Liver (tissue), 9 donors: ENCODE measurements around the gene BSND. TPM values are rescaled to one million over a fixed set of nuclear protein-coding genes. Genes with fewer than 3 reads are reported as not detected.
"Not testable (repeated sequence)": the region's sequence is repeated elsewhere in the genome, so short reads cannot be mapped to it uniquely, and the experiment has no call there.

Experiments
- DNase-seq: peaks from one replicate; pipeline ENCODE4 v3.0.0-alpha.2; 2017; ENCODE audit warnings: low spot score
- H3K27ac ChIP-seq, 2 donors: one replicate each; pipeline ENCODE4 v1.7.0; 2013; ENCODE audit warnings: inconsistent platforms in 2 of 2, low read length in 2 of 2, control low read depth in 1 of 2, low read depth in 1 of 2, mild to moderate bottlenecking in 1 of 2
- H3K27me3 ChIP-seq, 4 donors: one replicate each; pipeline versions ENCODE4 v1.6.1 to v1.7.0; 2013; ENCODE audit warnings: low read length in 3 of 4, inconsistent platforms in 1 of 4, mild to moderate bottlenecking in 1 of 4, moderate library complexity in 1 of 4; ENCODE audit not compliant: control insufficient read depth in 4 of 4, insufficient read depth in 4 of 4
- H3K36me3 ChIP-seq, 4 donors: one replicate each; pipeline versions ENCODE4 v1.6.1 to v1.7.0; 2013; ENCODE audit warnings: low read length in 3 of 4, mild to moderate bottlenecking in 3 of 4, low read depth in 1 of 4, moderate library complexity in 1 of 4; ENCODE audit not compliant: control insufficient read depth in 4 of 4, insufficient read depth in 3 of 4
- H3K4me1 ChIP-seq, 4 donors: one replicate each; pipeline versions ENCODE4 v1.6.1 to v1.7.0; 2013; ENCODE audit warnings: low read length in 3 of 4, mild to moderate bottlenecking in 3 of 4, moderate library complexity in 1 of 4; ENCODE audit not compliant: control insufficient read depth in 4 of 4, insufficient read depth in 4 of 4
- H3K4me3 ChIP-seq, 3 donors: one replicate each; pipeline versions ENCODE4 v1.6.1 to v1.7.0; 2013; ENCODE audit warnings: low read length in 3 of 3, control low read depth in 1 of 3, low read depth in 1 of 3, mild to moderate bottlenecking in 1 of 3
- H3K9ac ChIP-seq, 2 donors: one replicate each; pipeline ENCODE4 v1.7.0; 2013; ENCODE audit warnings: low read length in 2 of 2, mild to moderate bottlenecking in 2 of 2, moderate library complexity in 2 of 2, control low read depth in 1 of 2, low read depth in 1 of 2
- H3K9me3 ChIP-seq, 4 donors: one replicate each; pipeline versions ENCODE4 v1.6.1 to v1.7.0; 2013; ENCODE audit warnings: low read length in 3 of 4; ENCODE audit not compliant: control insufficient read depth in 4 of 4
- EGR1 ChIP-seq, 2 donors: IDR thresholded peaks; 2 replicates each; pipeline ENCODE4 v1.6.1; 2016 to 2018; ENCODE audit warnings: antibody characterized with exemption in 2 of 2, low read depth in 2 of 2
- FOXA1 ChIP-seq: IDR thresholded peaks from 2 replicates; pipeline ENCODE4 v1.6.1; 2016; ENCODE audit warnings: antibody characterized with exemption
- FOXA2 ChIP-seq: IDR thresholded peaks from 2 replicates; pipeline ENCODE4 v1.6.1; 2016; ENCODE audit warnings: antibody characterized with exemption
- GABPA ChIP-seq, 2 donors: IDR thresholded peaks in 1 of 2; conservative IDR thresholded peaks in 1 of 2; 2 replicates each; pipeline ENCODE4 v1.6.1; 2016; ENCODE audit warnings: antibody characterized with exemption in 2 of 2, mild to moderate bottlenecking in 1 of 2, moderate library complexity in 1 of 2
- HNF4A ChIP-seq, 2 donors: conservative IDR thresholded peaks; 2 replicates each; pipeline ENCODE4 v1.6.1; 2016; ENCODE audit warnings: antibody characterized with exemption in 2 of 2, mild to moderate bottlenecking in 2 of 2
- HNF4G ChIP-seq: IDR thresholded peaks from 2 replicates; pipeline ENCODE4 v1.6.1; 2016; ENCODE audit warnings: antibody characterized with exemption
- JUND ChIP-seq, 2 donors: IDR thresholded peaks; 2 replicates each; pipeline ENCODE4 v1.6.1; 2016; ENCODE audit warnings: antibody characterized with exemption in 2 of 2
- NR2F2 ChIP-seq: IDR thresholded peaks from 2 replicates; pipeline ENCODE4 v1.6.1; 2016; ENCODE audit warnings: antibody characterized with exemption
- RAD21 ChIP-seq, 2 donors: IDR thresholded peaks; 2 replicates each; pipeline ENCODE4 v1.6.1; 2016; ENCODE audit warnings: antibody characterized with exemption in 2 of 2, mild to moderate bottlenecking in 2 of 2
- RXRA ChIP-seq, 2 donors: IDR thresholded peaks; 2 replicates each; pipeline ENCODE4 v1.6.1; 2017 to 2018; ENCODE audit warnings: antibody characterized with exemption in 2 of 2, mild to moderate bottlenecking in 1 of 2
- SP1 ChIP-seq: IDR thresholded peaks from 2 replicates; pipeline ENCODE4 v1.6.1; 2018; ENCODE audit warnings: antibody characterized with exemption, mild to moderate bottlenecking
- TAF1 ChIP-seq: conservative IDR thresholded peaks from 2 replicates; pipeline ENCODE4 v1.6.1; 2016; ENCODE audit warnings: antibody characterized with exemption, mild to moderate bottlenecking
- YY1 ChIP-seq: IDR thresholded peaks from 2 replicates; pipeline ENCODE4 v1.6.1; 2016; ENCODE audit warnings: antibody characterized with exemption, mild to moderate bottlenecking
- WGBS: extraction: QIAGEN DNeasy Blood & Tissue Kit; methylation state at CpG from one replicate; pipeline ENCODE4 v1.1.7; 2013; 5-methylcytosine and 5-hydroxymethylcytosine counted together
- polyA plus RNA-seq, 2 donors: library from polyadenylated mRNA; stranded (reverse) in 1 of 2; unstranded in 1 of 2; fragments of 200-250 nt in 1 of 2; fragments of >200 nt in 1 of 2; fragmentation: Nextera tagmentation in 1 of 2; extraction: Ambion mirVana in 1 of 2; gene quantifications; one replicate each; pipeline versions ENCODE4 v1.2.1 to v1.2.3, GENCODE V29; 2013 to 2015
- total RNA-seq, 2 donors: library from RNA; depleted of rRNA; stranded (reverse); fragments of >200 nt; gene quantifications; one replicate each; pipeline ENCODE4 v1.2.3, GENCODE V29; 2014
- TF ChIP-seq, protein P1 (sequence below): fragments of 150-350 bp; IDR thresholded peaks from 2 replicates; pipeline ENCODE4 v1.5.1; 2017; ENCODE audit warnings: improper control_type of control experiment, low read depth, low read length; ENCODE audit not compliant: missing input control
- TF ChIP-seq, protein P2 (sequence below): IDR thresholded peaks from 2 replicates; pipeline ENCODE4 v1.6.1; 2016; ENCODE audit warnings: antibody characterized with exemption, mild to moderate bottlenecking
- TF ChIP-seq, protein P3 (sequence below): IDR thresholded peaks from 2 replicates; pipeline ENCODE4 v1.6.1; 2016; ENCODE audit warnings: antibody characterized with exemption
- TF ChIP-seq, protein P4 (sequence below): IDR thresholded peaks from 2 replicates; pipeline ENCODE4 v1.6.1; 2016; ENCODE audit warnings: antibody characterized with exemption
- TF ChIP-seq, protein P5 (sequence below): IDR thresholded peaks from 2 replicates; pipeline ENCODE4 v1.6.1; 2016; ENCODE audit warnings: antibody characterized with exemption
- donor health status: healthy.
- donor health status: healthy.
- donor health status: healthy.
- donor health status: healthy.
- donor health status: healthy.

BSND gene
- total and polyA plus RNA-seq, 4 donors, result 0.14 TPM; not detected in 3

DNA sequence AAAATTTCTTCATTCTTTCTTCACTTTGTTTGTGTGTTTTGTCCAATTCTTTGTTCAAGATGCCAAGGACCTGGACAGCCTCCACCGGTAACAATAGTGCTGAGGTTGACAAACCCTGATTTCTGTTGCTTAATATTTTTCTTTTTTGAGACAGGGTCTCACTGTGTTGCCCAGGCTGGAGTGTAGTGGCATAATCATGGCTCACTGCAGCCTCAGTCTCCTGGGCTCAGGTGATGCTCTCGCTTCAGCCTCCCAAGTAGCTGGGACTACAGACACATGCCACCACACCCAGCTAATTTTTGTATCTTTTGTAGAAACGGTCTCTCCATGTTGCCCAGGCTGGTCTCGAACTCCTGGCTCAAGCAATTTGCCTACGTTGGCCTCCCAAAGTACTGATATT lies 34.9 kb upstream of the BSND start:
- not testable (repeated sequence) for H3K4me3 ChIP-seq, H3K4me1 ChIP-seq, H3K9ac ChIP-seq, H3K27ac ChIP-seq, H3K27me3 ChIP-seq, DNase-seq, H3K9me3 ChIP-seq, H3K36me3 ChIP-seq
- 92% methylated on average over 5 of the region's 5 CpGs for WGBS

DNA sequence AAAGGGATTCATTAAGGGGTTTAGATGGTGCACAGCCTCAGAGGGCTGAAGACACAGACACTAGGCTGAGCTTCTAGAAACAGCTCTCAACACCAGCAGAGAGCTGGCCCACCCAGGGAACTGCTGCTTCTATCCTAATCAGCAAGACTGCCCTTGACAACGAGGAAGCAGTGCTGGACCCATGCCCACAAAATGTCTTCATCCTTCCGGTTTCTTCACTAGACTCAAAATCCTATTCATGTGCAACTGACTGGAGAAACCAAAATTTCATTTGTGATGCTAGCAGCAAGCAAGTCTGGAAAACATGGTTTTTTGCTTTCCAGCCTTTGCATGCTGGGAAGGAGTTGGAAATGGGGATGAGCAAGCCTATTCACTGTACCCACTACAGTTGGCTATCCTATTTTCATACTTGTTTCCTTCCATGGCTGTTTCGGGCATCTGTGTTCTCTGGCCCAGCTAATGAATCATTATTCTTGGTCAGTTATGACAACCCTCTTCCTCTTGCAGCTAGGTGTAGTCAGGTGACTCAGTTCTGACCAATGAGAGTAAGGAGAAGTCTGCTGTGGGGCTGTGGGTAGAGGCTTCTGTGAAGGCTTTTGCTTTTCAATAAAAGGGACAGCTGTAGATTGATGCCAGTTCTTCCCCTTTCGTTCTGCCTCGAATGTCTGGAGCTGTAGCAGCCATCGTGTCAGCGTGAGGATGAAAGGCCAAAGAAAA lies 33.0 kb upstream of the BSND start:
- TF ChIP-seq TAF1 (no peak), EGR1 (IDR thresholded peaks at IDR 0.05; ENCODE audit: low read depth in 2 of 2) (no peak), NR2F2 (no peak), GABPA (IDR thresholded peaks at IDR 0.05 in 1 of 2, conservative IDR thresholded peaks at IDR 0.05 in 1 of 2) (no peak), HNF4G (no peak), RAD21 (IDR thresholded peaks at IDR 0.05) (no peak), YY1 (no peak), JUND (IDR thresholded peaks at IDR 0.05) (no peak), SP1 (no peak), FOXA2 (no peak), RXRA (IDR thresholded peaks at IDR 0.05) (no peak), FOXA1 (no peak), HNF4A (conservative IDR thresholded peaks at IDR 0.05) (no peak)
- TF ChIP-seq, protein P1, sequence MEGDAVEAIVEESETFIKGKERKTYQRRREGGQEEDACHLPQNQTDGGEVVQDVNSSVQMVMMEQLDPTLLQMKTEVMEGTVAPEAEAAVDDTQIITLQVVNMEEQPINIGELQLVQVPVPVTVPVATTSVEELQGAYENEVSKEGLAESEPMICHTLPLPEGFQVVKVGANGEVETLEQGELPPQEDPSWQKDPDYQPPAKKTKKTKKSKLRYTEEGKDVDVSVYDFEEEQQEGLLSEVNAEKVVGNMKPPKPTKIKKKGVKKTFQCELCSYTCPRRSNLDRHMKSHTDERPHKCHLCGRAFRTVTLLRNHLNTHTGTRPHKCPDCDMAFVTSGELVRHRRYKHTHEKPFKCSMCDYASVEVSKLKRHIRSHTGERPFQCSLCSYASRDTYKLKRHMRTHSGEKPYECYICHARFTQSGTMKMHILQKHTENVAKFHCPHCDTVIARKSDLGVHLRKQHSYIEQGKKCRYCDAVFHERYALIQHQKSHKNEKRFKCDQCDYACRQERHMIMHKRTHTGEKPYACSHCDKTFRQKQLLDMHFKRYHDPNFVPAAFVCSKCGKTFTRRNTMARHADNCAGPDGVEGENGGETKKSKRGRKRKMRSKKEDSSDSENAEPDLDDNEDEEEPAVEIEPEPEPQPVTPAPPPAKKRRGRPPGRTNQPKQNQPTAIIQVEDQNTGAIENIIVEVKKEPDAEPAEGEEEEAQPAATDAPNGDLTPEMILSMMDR, result no peak
- TF ChIP-seq, protein P2, sequence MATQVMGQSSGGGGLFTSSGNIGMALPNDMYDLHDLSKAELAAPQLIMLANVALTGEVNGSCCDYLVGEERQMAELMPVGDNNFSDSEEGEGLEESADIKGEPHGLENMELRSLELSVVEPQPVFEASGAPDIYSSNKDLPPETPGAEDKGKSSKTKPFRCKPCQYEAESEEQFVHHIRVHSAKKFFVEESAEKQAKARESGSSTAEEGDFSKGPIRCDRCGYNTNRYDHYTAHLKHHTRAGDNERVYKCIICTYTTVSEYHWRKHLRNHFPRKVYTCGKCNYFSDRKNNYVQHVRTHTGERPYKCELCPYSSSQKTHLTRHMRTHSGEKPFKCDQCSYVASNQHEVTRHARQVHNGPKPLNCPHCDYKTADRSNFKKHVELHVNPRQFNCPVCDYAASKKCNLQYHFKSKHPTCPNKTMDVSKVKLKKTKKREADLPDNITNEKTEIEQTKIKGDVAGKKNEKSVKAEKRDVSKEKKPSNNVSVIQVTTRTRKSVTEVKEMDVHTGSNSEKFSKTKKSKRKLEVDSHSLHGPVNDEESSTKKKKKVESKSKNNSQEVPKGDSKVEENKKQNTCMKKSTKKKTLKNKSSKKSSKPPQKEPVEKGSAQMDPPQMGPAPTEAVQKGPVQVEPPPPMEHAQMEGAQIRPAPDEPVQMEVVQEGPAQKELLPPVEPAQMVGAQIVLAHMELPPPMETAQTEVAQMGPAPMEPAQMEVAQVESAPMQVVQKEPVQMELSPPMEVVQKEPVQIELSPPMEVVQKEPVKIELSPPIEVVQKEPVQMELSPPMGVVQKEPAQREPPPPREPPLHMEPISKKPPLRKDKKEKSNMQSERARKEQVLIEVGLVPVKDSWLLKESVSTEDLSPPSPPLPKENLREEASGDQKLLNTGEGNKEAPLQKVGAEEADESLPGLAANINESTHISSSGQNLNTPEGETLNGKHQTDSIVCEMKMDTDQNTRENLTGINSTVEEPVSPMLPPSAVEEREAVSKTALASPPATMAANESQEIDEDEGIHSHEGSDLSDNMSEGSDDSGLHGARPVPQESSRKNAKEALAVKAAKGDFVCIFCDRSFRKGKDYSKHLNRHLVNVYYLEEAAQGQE, result no peak
- TF ChIP-seq, protein P3, sequence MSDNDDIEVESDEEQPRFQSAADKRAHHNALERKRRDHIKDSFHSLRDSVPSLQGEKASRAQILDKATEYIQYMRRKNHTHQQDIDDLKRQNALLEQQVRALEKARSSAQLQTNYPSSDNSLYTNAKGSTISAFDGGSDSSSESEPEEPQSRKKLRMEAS, result no peak
- TF ChIP-seq, protein P4, sequence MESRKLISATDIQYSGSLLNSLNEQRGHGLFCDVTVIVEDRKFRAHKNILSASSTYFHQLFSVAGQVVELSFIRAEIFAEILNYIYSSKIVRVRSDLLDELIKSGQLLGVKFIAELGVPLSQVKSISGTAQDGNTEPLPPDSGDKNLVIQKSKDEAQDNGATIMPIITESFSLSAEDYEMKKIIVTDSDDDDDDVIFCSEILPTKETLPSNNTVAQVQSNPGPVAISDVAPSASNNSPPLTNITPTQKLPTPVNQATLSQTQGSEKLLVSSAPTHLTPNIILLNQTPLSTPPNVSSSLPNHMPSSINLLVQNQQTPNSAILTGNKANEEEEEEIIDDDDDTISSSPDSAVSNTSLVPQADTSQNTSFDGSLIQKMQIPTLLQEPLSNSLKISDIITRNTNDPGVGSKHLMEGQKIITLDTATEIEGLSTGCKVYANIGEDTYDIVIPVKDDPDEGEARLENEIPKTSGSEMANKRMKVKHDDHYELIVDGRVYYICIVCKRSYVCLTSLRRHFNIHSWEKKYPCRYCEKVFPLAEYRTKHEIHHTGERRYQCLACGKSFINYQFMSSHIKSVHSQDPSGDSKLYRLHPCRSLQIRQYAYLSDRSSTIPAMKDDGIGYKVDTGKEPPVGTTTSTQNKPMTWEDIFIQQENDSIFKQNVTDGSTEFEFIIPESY, result no peak
- TF ChIP-seq, protein P5, sequence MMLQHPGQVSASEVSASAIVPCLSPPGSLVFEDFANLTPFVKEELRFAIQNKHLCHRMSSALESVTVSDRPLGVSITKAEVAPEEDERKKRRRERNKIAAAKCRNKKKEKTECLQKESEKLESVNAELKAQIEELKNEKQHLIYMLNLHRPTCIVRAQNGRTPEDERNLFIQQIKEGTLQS, result no peak
- Histone ChIP-seq H3K36me3 (no peaks in the 10 kb centered on the region), H3K9ac (no peak overlapping the region), H3K27ac (peak overlapping the region in 1 of 2 donors; percentile 18), H3K4me3 (no peak overlapping the region), H3K4me1 (no peaks in the 10 kb centered on the region), H3K9me3 (no peaks in the 10 kb centered on the region), H3K27me3 (no peaks in the 10 kb centered on the region)
- WGBS, result 66% methylated on average over 7 of the region's 7 CpGs
- DNase-seq, result no peak
